GM18499 (cell line): Measurements from ENCODE around the gene IL5RA.

Experiments
- ATAC-seq: cut with Tn5 transposase; IDR thresholded peaks from one replicate; pipeline ENCODE4 v1.9.1; 2021; ENCODE audit warnings: moderate number of reproducible peaks; ENCODE audit not compliant: insufficient read depth, unreplicated experiment

The IL5RA gene, protein sequence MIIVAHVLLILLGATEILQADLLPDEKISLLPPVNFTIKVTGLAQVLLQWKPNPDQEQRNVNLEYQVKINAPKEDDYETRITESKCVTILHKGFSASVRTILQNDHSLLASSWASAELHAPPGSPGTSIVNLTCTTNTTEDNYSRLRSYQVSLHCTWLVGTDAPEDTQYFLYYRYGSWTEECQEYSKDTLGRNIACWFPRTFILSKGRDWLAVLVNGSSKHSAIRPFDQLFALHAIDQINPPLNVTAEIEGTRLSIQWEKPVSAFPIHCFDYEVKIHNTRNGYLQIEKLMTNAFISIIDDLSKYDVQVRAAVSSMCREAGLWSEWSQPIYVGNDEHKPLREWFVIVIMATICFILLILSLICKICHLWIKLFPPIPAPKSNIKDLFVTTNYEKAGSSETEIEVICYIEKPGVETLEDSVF

DNA sequence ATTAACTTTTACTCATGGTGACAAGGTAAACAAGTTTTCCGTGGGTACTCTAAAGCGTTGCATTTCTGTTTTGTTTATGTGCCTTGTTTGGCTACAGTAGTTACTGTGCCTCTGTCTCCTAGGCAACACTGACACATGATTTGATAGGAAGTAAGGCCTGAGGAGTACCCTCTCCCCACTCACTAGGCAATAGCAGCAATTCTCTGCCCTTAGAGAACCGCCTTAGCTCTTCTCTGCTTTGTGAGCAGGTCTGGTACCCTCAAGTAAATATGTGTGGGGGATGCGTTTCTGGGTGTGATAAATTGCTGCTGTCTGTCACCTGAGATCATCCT is at the start of gene IL5RA:
TSS of gene IL5RA (minus strand) at position 76 of the 332 bp plus-strand sequence. CDS start 5,390 bp downstream, outside the sequence.
- peak; percentile 39 for ATAC-seq

DNA sequence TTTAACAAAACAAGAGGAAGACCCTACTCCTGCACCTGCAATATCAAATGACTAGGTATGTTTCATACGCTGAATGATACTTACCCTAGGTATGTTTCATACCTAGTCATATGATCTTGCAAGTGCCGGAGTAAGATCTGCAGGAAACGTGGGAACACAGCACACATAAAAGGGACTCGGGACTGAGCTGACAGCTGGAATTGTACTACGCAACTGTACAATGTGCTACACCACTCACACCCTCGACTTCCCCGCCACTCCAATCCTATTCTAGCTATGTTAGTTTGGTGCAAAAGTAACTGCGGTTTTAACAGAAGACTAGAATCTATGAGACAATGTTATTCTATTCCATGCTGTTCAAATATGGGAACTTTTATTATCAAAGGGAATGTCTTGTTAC is 47.3 kb upstream of the IL5RA start:
- ATAC-seq, result no peak

DNA sequence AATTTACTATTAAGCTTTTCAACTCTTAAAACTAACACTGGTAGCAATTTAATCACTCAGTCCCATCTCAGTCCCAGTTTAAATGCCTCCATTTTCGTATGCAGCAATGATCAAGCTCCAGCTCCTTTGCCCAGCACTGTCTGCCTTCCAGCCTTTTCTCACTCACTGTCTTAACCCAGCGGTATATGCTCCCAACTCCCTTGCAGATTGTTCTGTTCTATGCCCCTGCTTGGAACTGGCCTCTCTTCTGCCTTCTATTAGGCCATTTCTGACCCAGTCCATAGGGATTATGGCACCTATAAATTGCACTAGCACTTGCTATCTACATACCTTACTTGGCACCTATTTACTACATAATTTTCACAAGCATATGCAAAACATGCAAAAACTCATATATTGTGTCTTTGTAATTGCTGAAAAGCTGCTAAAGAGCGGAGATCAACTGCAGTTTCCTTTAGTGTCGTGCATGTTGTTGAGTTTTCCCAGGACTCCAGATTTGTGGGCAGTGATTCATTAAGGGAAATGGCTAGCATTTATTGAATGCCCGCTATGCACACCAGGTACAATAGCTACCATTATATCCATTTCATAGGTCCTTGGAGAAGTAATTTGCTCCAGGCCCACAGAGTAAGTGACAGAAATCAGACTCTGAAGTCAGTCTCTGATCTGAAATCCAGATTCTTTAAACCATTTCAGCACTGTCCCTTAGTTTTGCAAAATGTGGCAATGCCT is 44.9 kb upstream of the IL5RA start:
- ATAC-seq, result no peak

DNA sequence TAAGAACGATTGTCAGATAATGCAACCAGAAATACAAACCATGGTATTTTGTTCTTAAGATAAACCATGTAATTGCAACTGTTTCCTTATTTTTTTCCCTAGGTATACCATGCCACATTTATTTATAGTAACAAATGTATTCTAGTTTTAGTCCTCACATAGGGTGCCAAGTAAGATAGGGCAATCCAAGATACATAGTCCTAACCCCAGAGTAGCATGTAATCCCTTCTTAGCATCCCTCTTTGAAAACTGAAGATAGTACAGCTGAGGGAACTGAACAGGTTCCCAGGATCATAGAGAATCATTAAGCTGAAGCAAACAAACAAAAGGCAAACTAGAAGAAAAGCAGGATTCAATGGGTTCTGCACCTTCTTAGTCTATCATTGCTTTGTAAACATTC is 41.3 kb upstream of the IL5RA start:
- ATAC-seq, result no peak

DNA sequence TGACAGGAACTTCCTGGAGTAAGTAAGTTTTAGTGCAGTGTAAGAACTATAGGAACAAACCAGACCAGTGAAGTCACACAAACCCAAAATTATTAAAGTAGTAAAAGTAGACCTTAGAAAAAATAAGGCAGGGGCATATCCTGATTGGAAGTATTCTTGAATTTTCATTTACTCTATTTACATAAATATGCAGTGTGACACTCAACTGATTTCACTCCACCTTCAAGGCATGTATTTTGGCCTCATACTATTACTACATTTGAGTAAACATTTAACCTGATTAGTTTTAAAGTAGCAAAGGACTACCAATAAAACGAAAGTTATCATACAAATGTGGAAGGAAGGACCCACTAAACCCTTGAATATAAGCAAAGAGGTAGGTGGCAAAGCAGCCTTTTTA is 39.4 kb upstream of the IL5RA start:
- no peak for ATAC-seq

DNA sequence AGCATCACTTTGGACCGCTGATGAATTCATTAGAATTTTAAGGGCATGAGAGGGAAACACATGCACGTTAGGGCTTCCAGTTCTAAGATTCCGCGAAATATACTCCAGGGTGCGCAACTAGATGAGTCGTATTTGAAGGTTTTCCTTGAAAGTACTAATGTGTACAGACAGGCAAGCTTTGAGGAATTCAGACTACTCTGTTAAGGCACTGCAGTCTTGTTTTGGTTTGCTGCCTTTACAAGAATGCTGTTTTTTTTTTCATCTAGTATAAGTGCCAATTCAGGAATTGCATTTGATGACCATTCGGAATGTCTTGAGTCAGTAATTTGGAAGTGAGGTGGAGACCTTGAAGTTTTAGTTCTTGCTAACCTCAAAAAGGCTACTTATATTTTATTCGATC is 35.7 kb upstream of the IL5RA start:
- no peak for ATAC-seq

DNA sequence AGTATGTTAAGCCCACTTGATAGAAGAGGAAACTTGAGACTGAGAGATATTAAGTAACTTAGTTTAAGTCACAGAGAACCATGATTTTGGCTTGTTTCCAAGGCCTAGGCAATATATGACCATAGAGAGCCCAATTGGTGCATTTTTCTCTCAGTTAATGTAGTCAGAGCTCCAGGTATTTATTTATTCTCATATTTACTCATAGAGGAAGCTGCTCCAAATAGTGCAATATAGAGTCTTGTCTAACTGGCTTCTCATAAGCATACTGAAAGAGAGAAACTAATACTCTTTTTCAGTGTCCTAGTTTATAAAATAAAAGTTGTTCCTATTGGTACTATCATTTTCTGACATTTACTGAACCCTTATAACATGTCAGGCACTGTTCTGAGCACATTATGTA is 31.8 kb upstream of the IL5RA start:
- ATAC-seq, result no peak

DNA sequence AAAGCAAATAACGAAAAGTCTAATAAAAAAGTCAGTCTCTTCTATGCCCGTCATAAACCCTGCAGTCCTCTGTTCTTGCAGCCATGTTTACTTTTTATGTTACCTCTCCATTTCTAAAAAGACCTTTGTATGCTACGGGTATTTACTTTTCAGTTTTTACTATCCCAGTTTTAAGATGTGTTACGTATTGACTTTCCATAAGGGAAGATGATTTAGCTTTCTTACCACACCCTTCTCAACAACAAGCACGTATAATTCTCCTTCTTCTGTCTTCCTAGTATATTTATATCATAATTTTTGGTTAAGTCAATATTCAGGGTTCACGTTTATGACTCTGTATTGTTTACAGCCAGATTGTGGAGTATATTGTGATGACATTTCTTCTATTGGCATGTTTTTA is 27.4 kb upstream of the IL5RA start:
- no peak for ATAC-seq

DNA sequence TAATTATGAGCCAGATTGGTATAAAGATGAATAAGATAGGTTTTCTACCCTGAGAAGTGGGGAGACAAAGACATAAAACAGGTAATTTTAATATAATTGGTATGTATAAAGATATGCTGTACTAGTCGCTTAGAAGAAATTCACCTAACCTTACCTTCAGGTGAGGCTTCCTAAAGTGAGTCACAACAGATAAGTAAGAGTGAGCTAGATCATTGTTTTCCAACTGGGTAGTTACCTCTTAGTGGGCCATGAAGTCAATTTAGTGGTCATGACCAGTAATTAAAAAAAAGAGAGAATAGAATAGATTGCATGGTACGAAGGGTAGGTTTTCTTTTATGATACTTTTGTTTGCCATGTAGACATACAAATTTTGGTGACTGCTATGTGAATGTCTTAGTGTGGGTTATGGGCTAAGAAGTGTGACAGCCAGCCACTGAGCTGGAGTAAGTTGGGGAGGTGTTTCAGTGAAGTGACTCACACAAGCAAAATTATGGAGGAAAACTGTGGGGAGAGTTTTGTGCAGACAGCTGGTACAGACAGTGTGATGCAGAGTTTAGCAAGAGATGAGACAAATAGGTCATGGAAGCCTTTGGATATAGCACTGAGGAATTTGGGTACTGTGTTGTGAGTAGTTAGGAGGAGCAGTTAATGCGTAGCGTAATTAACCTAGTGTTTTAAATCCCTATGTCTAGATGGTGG is 24.7 kb upstream of the IL5RA start:
- ATAC-seq, result no peak

DNA sequence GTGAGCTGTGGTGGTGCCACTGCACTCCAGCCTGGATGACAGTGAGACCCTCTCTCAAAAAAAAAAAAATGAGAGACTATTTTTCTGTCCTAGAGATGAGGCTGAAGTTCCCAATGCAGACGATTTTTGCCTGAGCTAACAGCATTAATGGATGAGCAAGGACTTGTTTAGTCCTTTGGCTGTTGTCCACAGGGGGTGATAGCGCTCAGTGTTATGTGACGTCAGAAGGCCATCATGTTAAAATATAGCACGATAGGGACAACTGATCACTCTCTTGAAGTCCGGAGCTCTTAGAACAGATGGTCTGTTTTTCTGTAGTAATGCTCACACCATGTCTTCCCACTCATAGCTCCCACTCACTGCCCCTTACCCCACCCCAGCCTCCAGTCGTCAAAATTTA is 23.3 kb upstream of the IL5RA start:
- no peak for ATAC-seq

DNA sequence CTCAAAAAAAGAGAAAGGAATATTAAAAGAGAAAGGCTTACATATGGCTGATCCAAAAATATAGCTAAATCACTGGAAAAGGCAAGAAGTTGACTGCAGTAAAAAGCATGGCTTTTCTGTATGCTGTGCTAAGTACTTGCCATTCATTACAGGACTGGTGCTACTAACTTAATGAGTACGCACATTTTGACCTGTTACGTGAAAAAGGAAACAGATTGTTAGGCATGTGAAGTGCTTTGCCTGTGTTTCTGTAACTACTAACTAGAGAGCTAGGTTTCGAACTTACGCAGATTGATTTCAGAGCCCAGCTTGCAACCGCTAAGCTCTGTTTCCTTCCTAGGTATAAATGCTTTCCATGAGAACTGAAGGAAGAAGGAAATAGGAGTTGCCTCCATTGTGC is 19.4 kb upstream of the IL5RA start:
- no peak for ATAC-seq

DNA sequence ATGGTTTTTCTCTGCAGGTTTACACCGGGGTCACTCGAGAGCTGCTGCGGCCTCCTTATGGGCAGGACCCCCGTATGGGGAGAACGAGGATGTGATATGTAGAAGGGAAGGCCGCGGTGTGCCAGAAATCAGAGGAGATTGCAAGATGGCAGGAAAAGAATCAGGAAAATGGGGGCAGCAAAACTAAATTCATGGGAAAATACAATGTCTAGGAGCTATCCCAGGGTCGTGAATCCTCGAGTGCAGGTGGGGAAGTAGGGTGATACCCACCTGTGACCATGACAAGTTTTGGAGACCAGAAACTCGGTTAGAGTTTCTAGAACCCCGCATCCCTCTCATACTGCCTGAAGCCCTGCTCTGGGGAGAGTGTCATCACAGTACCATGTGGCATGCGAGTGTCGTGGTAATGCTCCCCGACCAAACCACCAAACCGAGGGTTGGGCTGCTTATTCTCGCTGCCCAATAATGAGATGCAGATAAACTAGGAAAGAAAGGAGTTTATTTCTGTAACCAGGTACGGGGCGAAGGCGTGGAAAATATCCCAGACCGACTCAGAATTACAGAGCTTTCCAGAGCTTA is 17.3 kb upstream of the IL5RA start:
- no peak for ATAC-seq

DNA sequence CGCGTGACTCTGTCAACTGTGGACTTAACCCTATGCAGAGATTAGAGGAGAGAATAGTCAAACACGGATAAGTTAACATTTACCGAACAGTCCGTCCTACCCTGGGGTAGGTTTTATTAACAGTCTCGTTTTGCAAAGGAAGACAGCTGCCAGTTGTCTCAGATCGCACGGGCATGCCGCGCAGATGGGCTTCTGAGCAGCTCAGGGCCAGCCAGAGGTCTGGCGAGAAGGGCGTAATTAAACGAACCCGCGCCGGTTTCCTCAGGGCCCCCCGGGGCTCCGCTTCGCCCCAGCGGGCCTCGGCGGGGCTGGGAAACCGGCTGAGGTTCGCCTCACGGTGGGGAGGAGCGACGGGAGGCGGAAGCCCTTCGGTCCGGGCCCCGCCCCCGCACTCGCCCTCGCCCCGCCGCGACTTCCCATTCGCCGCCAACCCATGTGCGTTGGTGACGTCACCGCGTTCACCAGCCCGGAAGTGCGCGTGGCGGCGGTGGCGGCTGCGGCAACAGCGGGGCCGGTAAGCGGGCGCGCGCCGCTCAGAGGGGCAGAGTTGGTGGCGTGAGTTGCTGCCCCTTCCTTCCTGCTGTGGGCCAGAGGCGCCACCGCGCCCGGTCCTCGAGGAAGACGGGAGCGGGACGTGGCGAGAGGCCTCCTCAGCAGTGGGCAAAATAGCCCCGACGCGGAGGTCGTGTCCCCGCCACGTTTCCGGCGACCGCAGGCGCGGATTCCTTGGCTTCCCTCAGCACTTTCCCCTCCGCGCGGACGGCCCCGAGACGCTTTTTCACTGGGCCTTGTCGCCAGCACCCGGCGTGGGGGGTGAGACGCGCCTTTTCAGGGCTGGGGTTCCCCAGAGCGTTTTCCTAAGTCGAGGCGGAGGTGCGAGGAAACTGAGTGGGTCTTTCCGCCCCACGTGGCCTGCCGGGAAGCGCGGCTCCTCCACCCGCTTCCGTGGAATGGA is 16.6 kb upstream of the IL5RA start, which contains the start of gene TRNT1:
TSS of gene TRNT1 (plus strand) at position 464 of the 955 bp plus-strand sequence. CDS start 2,101 bp downstream, outside the sequence.
- ATAC-seq, result peak; percentile 89

DNA sequence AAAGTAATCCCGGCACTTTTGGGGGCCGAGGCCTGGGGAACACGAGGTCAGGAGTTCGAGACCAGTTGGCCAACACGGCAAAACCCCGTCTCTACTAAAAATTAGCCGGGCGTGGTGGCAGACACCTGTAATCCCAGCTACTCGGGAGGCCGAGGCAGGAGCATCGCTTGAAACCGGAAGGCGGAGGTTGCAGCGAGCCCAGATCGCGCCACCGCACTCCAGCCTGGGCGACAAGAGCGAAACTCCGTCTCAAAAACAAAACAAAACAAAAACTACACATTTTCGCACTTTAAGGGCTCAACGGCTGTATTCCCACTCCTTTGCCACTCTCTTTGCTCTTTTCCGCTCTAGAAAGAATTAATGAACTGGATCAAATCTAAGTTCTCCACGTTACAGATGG is 15.8 kb upstream of the IL5RA start:
- no peak for ATAC-seq

DNA sequence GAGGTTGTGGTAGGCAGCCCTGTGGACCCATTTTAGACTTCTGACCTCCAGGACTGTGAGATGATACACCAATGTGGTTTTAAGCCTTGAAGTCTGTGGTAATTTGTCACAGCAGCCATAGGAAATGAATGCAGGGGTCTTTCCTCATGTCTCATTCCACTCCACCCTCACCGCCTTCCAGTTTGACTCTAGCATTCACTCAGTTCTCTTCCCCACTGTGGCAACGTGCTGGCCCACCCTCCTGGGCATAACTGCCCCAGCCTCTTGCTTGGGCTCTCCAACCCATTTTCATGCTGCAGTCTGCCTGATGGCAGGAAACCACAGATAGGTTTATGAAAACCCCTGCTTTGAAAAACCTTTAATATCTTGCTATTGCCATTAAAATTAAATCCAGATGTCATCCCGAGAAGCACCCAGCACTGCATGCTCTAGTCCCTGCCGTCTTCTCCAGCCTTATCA is 9.2 kb upstream of the IL5RA start:
- ATAC-seq, result no peak

DNA sequence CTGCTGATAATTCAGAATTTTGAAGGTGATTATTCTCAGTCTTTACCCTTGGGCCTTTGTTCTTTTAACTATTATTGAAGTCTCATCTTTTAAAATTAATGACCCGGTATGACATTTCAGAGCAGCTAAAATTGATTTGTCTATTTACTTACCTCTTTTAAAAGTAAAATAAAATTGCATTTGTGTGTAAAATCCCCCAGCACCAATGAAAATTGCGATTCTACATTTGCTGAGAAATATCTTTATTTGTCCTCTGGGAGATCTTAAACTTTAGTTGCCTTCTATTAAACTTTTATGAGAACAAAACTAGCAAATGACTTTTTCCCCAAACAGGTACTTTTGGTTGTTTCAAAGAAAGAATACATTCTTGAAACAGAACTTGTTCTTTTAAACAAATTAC is 7.5 kb upstream of the IL5RA start:
- ATAC-seq, result no peak

DNA sequence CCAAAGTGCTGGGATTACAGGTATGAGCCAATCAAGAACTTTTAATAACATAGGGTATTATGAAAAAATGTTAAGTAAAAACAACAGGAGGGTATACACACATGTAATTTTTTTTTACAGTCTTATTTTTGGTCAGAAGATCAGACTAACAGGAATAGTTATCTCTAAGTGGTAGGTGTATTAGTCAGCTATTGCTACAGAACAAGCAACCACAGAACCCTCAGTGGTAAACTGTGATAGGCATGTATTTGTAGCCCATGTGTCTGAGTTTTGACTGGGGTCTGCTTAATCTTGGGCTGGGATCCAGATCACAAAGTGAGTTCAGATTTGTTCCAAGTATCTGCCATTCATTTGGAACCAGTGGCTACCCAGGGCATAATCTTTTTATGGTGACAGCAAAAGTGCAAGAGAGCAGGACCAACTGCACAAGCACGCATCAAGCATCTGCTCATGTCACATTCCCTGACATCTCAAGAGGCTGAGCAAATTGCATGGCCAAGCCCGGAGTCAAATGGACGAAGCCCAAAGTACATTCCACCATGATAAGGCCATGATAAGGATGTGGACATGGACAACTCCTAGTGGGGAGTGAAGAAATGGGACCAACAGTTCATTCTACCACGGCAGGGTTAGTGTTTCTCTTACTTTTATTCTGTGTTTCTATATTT is 3.0 kb upstream of the IL5RA start:
- no peak for ATAC-seq

DNA sequence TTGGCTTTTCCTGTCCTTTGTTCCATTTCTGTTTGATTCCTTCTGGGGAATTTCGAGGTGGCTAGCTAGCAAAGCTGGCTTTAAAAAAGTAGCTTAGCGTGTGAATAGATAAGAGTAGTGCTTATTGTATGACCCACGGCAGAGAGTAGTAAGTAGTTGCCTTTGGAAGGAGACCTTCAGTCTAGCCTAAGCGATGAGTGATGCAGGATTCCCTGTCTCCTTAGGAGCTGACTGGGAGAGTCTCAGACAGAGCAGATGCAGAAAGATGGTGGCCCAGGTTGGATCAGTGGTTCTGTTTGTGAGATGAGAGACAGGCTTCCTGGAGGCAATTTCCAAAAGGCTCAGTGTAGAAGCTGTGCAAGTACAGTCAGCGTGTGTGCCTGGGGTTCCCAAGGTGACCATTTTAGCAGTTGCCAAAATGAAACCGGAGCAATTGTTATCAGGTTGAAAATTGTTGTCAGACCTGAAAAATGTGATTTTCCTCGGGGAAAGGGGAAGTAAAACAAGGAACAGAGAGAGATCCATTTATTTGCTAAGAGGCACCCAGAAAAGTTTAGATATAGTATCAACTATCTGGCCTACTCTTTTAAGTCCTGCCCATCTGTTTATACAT is 681 bp upstream of the IL5RA start:
- peak; percentile 26 for ATAC-seq
